Measurements from ENCODE around the gene RPL32.

DNA sequence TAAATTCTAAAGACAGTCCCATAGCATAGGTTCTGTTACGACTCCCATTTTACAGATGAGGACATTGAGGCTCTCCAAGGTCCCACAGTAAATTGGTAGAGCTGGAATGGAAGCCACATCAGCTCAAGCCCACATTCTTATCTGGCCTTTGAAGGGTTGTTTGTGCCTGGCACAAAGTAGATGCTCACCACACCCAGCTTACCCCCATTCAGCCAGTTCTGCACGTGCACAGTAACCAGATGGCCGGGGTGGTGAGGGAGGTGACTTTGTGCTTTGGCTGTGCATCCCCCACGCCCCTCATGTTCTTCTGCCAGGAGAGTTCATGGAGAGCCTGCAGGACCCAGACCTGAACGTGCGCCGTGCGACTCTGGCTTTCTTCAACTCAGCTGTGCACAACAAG is 16.2 kb downstream of the RPL32 start:
- TF ChIP-seq YY1 (IDR thresholded peaks at IDR 0.05; ENCODE audit: low read depth) (no peak), EP300 (IDR thresholded peaks at IDR 0.05; ENCODE audit: borderline replicate concordance) (no peak), REST (IDR thresholded peaks at IDR 0.05; ENCODE audit: low read depth) (no peak), TAF1 (IDR thresholded peaks at IDR 0.05; ENCODE audit: low read depth) (no peak), TEAD4 (IDR thresholded peaks at IDR 0.05) (no peak), EGR1 (IDR thresholded peaks at IDR 0.05) (no peak)

Measured in Ishikawa (cell line).